ENCODE results near the gene CFAP74.
A peak's percentile ranks its signal among the peaks of the same experiment; 100 is the strongest.

CFAP74 gene

DNA sequence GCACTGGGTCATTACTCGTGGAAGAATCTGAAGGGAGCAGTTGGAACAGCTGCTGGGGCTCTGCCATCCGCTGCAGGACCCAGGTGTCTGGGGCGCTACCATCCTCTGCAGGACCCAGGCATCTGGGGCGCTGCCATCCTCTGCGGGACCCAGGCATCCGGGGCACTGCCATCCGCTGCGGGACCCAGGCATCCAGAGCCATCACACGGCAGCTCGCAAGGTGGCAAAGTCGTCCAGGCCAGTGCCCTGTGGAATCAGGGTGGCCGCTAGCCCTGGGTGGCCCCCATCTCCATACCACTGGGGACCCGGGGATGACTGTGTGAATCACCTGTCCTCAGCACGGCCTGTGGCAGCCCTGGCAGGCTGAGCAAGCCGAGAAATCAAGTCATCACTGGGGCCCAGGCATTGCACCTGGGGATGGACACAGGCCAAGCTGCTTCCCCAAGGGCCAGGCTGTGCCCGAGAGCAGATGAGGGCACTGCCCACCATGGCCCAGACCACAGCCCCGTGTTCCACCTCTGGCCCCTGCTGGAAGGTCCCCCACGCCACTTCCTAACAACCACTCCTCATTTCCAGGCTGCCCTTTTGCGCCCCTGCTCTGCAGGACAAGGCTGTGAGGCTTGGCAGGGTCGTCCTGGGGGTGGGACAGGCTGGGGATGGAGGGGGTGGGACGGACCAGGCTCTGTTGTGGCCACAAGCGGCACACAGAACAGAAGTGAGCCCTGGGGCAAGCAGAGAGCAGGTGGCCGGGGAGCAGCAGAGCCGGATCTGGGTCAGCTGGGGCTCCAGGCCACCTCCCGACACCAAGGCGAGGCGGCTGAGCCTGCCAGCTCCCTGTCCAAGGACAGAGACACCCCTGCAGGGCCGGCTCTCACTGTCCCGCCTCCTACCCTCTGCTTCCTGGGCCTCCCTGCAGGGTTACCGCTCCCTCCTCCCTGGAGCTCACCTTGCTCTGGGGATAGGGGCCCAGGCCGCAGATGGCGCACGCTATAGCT, 28.3 kb upstream of the CFAP74 start:
- Mint-ChIP-seq H3K27ac (no peak overlapping the region), H3K4me1 (peaks cover 2% of the 10 kb centered on the region), H3K9me3 (no peaks in the 10 kb centered on the region), H3K36me3 (no peaks in the 10 kb centered on the region), H3K27me3 (peaks cover 4% of the 10 kb centered on the region), H3K4me3 (no peak overlapping the region)
- no peak for DNase-seq
- CTCF ChIA-PET = no interaction called here

GRCh38 chr1:2030076-2030871, 26.7 kb upstream of the CFAP74 start:
- Mint-ChIP-seq H3K9me3 (no peaks in the 10 kb centered on the region), H3K4me1 (peaks cover 7% of the 10 kb centered on the region), H3K27ac (no peak overlapping the region), H3K4me3 (no peak overlapping the region), H3K36me3 (no peaks in the 10 kb centered on the region), H3K27me3 (peaks cover 4% of the 10 kb centered on the region)
- CTCF ChIA-PET = interaction anchor here (0.9 to 2.0 kb wide), 2 partner anchors 14 to 15 kb away, joined by 3 to 10 read pairs; no protein-coding TSS in a partner anchor
- DNase-seq = no peak

GRCh38 chr1:2029561-2029960, 26.0 kb upstream of the CFAP74 start:
- H3K36me3 Mint-ChIP-seq = no peaks in the 10 kb centered on the region
- H3K4me3 Mint-ChIP-seq = no peak overlapping the region
- no peaks in the 10 kb centered on the region for H3K9me3 Mint-ChIP-seq
- peaks cover 4% of the 10 kb centered on the region for H3K27me3 Mint-ChIP-seq
- no peak for DNase-seq
- CTCF ChIA-PET = interaction anchor here (2.0 kb wide), 1 partner anchor 16 kb away, joined by 10 read pairs; no protein-coding TSS in a partner anchor
- peaks cover 7% of the 10 kb centered on the region for H3K4me1 Mint-ChIP-seq
- no peak overlapping the region for H3K27ac Mint-ChIP-seq

DNA sequence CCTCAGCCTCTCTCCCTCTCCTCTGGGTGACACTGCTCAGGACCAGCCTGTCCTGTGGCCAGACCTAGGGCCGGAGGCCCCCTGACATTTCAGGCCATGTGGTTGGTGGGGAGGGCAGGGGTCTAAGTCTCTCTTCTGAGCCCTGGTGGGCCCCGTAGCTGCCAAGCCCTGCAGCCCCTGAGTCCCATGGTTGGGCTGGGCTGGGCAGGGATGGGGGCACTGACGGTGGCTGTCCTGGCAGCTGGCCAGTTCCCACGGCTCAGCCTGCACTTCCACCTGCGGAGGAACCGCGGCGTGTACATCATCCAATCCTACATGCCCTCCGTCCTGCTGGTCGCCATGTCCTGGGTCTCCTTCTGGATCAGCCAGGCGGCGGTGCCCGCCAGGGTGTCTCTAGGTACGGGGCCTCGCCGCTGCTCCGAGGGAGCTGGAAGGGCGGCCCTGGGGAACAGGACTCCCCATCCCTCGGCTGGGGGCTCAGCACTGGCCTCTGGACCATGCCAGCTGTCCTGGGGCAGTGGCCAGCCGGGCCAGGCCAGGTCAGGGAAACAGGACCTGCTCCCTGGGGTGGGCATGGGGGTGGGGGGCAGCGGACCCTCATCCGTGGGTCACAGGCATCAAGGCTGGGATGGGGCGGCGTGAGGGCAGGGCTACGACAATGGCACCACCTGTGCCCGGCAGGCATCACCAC, 25.4 kb upstream of the CFAP74 start:
- CTCF ChIA-PET = interaction anchor here (2.0 kb wide), 1 partner anchor 16 kb away, joined by 10 read pairs; no protein-coding TSS in a partner anchor
- no peak overlapping the region for H3K27ac Mint-ChIP-seq
- no peaks in the 10 kb centered on the region for H3K9me3 Mint-ChIP-seq
- DNase-seq = no peak
- peaks cover 8% of the 10 kb centered on the region for H3K27me3 Mint-ChIP-seq
- no peak overlapping the region for H3K4me3 Mint-ChIP-seq
- peaks cover 7% of the 10 kb centered on the region for H3K4me1 Mint-ChIP-seq
- no peaks in the 10 kb centered on the region for H3K36me3 Mint-ChIP-seq

DNA sequence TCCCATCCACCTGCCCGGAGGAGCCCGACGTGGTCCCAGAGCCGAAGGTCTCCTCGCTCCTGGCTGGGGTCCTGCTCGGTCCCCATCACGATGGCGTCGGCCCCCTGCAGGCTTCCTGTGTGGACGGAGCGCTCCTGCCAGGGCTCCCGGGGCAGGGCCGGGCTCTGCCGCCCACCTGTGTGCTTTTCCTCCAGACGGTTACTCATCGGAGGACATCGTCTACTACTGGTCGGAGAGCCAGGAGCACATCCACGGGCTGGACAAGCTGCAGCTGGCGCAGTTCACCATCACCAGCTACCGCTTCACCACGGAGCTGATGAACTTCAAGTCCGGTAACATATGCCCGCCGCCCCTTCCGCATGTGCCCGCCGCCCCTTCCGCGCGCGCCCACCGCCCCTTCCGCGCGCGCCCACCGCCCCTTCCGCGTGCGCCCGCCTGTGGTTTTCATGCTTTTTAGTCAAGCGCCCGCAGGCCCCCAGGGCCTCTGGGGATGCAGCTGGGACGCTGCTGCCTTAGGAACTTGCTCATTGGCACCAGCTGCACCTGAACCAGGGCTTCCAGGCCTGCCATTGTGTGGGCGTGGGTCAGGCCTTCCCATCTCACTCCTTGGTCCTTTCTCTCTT, 24.5 kb upstream of the CFAP74 start:
- CTCF ChIA-PET = interaction anchor here (2.0 kb wide), 1 partner anchor 17 kb away, joined by 10 read pairs; no protein-coding TSS in a partner anchor
- Mint-ChIP-seq H3K27ac (no peak overlapping the region), H3K27me3 (peaks cover 12% of the 10 kb centered on the region), H3K36me3 (no peaks in the 10 kb centered on the region), H3K4me3 (no peak overlapping the region), H3K9me3 (no peaks in the 10 kb centered on the region), H3K4me1 (peaks cover 7% of the 10 kb centered on the region)
- DNase-seq = no peak

DNA sequence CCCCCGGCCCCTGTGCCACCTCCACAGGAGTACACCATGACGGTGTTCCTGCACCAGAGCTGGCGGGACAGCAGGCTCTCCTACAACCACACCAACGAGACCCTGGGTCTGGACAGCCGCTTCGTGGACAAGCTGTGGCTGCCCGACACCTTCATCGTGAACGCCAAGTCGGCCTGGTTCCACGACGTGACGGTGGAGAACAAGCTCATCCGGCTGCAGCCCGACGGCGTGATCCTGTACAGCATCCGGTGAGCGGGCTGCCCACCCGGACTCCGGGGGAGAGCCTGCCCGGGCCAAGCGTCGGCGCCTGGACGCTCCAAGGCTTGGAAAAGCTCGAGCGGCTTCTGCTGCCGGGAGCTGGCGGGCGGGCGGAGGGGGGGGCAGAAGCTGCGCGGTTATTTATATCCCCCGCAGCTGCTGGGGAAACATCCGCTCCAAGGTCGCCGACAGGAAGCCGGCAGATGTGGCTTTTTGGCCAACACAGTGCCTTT, 21.9 kb upstream of the CFAP74 start:
- peak; percentile 53 for DNase-seq
- CTCF ChIA-PET = no interaction called here
- no peak overlapping the region for H3K27ac Mint-ChIP-seq
- H3K4me3 Mint-ChIP-seq = no peak overlapping the region
- no peaks in the 10 kb centered on the region for H3K36me3 Mint-ChIP-seq
- H3K9me3 Mint-ChIP-seq = no peaks in the 10 kb centered on the region
- H3K4me1 Mint-ChIP-seq = peaks cover 7% of the 10 kb centered on the region
- peaks cover 37% of the 10 kb centered on the region for H3K27me3 Mint-ChIP-seq

- Mint-ChIP-seq H3K27me3 (peaks cover 44% of the 10 kb centered on the region), H3K4me3 (no peak overlapping the region)
These were observed 21.3 kb upstream of the CFAP74 start for GRCh38 chr1:2024887-2025286.

GRCh38 chr1:2024451-2024850, 20.9 kb upstream of the CFAP74 start:
- Mint-ChIP-seq H3K27ac (no peak overlapping the region), H3K4me3 (no peak overlapping the region), H3K27me3 (peaks cover 48% of the 10 kb centered on the region), H3K4me1 (peaks cover 7% of the 10 kb centered on the region), H3K9me3 (no peaks in the 10 kb centered on the region), H3K36me3 (no peaks in the 10 kb centered on the region)
- CTCF ChIA-PET = interaction anchor here (1.4 kb wide), 1 partner anchor 118 kb away, joined by 3 read pairs; no protein-coding TSS in a partner anchor
- no peak for DNase-seq

More at GRCh38 chr1:2024887-2025286, 21.3 kb upstream of the CFAP74 start:
- H3K36me3 Mint-ChIP-seq = no peaks in the 10 kb centered on the region
- no peak overlapping the region for H3K27ac Mint-ChIP-seq
- no peaks in the 10 kb centered on the region for H3K9me3 Mint-ChIP-seq
- CTCF ChIA-PET = interaction anchor here (1.4 kb wide), 1 partner anchor 118 kb away, joined by 3 read pairs; no protein-coding TSS in a partner anchor
- no peak for DNase-seq
- peaks cover 7% of the 10 kb centered on the region for H3K4me1 Mint-ChIP-seq

- Mint-ChIP-seq H3K4me1 (peaks cover 10% of the 10 kb centered on the region), H3K4me3 (no peak overlapping the region), H3K27me3 (peaks cover 57% of the 10 kb centered on the region), H3K36me3 (no peaks in the 10 kb centered on the region), H3K27ac (no peak overlapping the region), H3K9me3 (no peaks in the 10 kb centered on the region)
- CTCF ChIA-PET = no interaction called here
- no peak for DNase-seq
These were observed 19.6 kb upstream of the CFAP74 start for GRCh38 chr1:2023187-2023586.

- peaks cover 67% of the 10 kb centered on the region for H3K27me3 Mint-ChIP-seq
- H3K4me1 Mint-ChIP-seq = peaks cover 12% of the 10 kb centered on the region
- no peak for DNase-seq
- H3K4me3 Mint-ChIP-seq = no peak overlapping the region
- no peak overlapping the region for H3K27ac Mint-ChIP-seq
- CTCF ChIA-PET = no interaction called here
- no peaks in the 10 kb centered on the region for H3K9me3 Mint-ChIP-seq
- no peaks in the 10 kb centered on the region for H3K36me3 Mint-ChIP-seq
These were observed 18.6 kb upstream of the CFAP74 start for GRCh38 chr1:2022063-2022770.

GRCh38 chr1:2021550-2021949, 18.0 kb upstream of the CFAP74 start:
- Mint-ChIP-seq H3K27me3 (peaks cover 74% of the 10 kb centered on the region), H3K36me3 (no peaks in the 10 kb centered on the region), H3K4me1 (peaks cover 10% of the 10 kb centered on the region), H3K9me3 (no peaks in the 10 kb centered on the region), H3K27ac (no peak overlapping the region), H3K4me3 (no peak overlapping the region)
- CTCF ChIA-PET = no interaction called here
- DNase-seq = no peak

DNA sequence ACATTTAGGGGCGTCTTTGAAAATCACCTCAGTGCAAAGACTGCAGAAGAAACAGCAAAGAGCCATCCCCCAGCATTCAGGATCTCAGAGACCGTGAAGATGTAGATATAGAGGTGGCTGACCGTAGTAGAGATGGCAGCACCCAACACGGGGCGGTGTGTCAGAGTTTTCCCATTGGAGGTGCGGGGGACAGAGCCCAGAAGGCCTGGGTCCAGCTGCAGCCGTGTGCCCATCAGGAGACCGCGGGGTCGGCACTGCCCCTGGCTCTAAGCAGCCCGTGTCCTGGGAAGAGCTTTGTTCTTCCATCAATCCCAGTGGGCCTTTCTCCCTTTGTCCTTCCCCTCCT, 16.7 kb upstream of the CFAP74 start:
- H3K9me3 Mint-ChIP-seq = no peaks in the 10 kb centered on the region
- no peak overlapping the region for H3K27ac Mint-ChIP-seq
- peaks cover 86% of the 10 kb centered on the region for H3K27me3 Mint-ChIP-seq
- no peaks in the 10 kb centered on the region for H3K36me3 Mint-ChIP-seq
- no peak overlapping the region for H3K4me3 Mint-ChIP-seq
- CTCF ChIA-PET = no interaction called here
- peaks cover 5% of the 10 kb centered on the region for H3K4me1 Mint-ChIP-seq
- no peak for DNase-seq

All from activated naive CD4-positive, alpha-beta T cell treated with anti-CD3 and anti-CD28 coated beads, Interleukin-2, amount 10 ng/mL, durations not matched to agents 7 days and 5 days (primary cell).